Measurements from ENCODE around the gene FAM13C.
"Not testable (repeated sequence)": the region's sequence is repeated elsewhere in the genome, so short reads cannot be mapped to it uniquely, and the experiment has no call there.

The FAM13C gene

DNA sequence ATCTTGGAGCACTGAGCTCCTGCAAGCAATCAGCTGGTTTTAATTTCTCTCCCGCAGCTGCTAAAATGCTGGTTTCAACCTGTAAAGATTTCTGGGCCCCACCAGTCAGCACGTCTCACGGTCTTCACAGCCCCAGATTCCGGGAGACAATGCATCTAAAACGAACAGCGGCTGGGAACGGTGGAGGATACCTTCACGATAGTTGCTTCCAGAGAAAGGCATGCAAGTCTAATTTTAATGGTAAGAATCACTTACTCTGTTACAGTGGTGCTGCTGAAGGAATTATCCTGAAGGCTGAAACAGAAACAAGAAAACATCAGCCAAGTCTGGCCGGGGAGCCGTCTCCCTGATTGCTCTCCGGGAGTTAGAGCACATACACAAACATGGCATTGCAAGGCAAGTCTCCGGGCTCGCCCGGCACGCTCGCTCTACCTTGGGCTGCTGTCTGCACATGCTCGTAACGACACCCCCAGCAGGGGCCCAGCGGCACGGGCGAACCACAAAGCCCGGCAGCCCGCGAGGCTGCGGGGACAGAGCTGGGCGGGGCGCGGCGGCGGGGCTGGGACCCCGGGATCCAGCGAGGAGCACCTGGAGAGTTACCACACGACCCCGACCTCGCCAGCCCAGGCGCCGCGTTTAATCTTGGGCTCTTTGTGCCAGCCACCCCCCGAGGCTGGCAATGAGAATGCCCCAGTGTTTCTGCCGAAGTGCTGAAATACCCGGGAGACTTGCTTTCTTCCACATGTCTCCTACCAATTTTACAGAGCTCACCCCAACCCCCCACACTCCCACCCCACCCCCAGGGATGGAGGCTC is at the start of gene FAM13C:
TSS of gene FAM13C (minus strand) at position 406 of the 815 bp plus-strand sequence. CDS start at position 317, 89 bp downstream.
- Histone ChIP-seq H3K9ac (ENCODE audit: low read depth, low read length) (peak within 1 kb of the TSS; percentile 55), H3K4me1 (ENCODE audit: insufficient read depth, low read length) (no peaks in the 10 kb centered on the region), H3K36me3 (ENCODE audit: insufficient read depth, low read length) (no peaks in the 10 kb centered on the region), H3K9me3 (ENCODE audit: control insufficient read depth, insufficient read depth, low read length) (no peaks in the 10 kb centered on the region)

DNA sequence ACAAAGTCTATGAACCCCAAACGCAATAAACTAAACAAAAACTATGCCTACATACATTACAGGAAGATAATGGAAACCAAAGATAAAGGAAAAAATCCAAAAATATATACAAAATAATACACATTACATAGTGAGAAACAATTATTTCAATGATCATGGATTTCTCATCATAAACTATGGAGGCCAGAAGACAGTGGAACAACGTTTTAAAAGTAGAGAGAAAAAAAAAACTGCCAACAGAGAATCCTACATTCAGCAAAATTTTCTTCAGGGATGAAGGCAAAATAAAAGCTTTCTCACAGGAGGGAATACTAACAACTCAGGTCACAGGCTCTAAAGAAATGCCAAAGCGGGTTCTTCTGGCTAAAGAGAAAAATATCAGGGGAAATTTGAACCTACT is 42.9 kb upstream of the FAM13C start:
- Histone ChIP-seq H3K9me3 (ENCODE audit: control insufficient read depth, insufficient read depth, low read length) (no peaks in the 10 kb centered on the region), H3K9ac (ENCODE audit: low read depth, low read length) (no peak overlapping the region), H3K36me3 (ENCODE audit: insufficient read depth, low read length) (no peaks in the 10 kb centered on the region; the same call in 1 of the 2 replicates)

DNA sequence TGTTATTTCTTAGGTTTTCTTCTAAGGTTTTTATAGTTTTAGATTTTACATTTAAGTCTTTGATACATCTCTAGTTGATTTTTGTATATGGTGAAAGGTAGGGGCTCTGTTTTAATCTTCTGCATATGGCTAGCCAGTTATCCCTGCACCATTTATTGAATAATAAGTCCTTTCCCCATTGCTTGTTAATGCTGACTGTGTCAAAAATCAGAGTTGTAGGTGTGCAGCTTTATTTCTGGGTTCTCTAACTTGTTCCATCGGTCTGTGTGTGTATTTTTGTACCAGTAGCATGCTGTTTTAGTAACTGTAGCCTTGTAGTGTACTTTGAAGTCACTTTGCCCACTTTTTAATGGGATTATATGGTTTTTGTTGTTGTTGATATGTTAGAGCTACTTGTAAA is 37.9 kb upstream of the FAM13C start:
- H3K36me3 ChIP-seq (ENCODE audit: insufficient read depth, low read length) = no peaks in the 10 kb centered on the region; the same call in 1 of the 2 replicates
- H3K9ac ChIP-seq (ENCODE audit: low read depth, low read length) = no peak overlapping the region
- H3K4me1 ChIP-seq (ENCODE audit: insufficient read depth, low read length) = no peaks in the 10 kb centered on the region
- H3K9me3 ChIP-seq (ENCODE audit: control insufficient read depth, insufficient read depth, low read length) = no peaks in the 10 kb centered on the region

More for the DNA sequence above, 42.9 kb upstream of the FAM13C start:
- H3K4me1 ChIP-seq (ENCODE audit: insufficient read depth, low read length) = no peaks in the 10 kb centered on the region

DNA sequence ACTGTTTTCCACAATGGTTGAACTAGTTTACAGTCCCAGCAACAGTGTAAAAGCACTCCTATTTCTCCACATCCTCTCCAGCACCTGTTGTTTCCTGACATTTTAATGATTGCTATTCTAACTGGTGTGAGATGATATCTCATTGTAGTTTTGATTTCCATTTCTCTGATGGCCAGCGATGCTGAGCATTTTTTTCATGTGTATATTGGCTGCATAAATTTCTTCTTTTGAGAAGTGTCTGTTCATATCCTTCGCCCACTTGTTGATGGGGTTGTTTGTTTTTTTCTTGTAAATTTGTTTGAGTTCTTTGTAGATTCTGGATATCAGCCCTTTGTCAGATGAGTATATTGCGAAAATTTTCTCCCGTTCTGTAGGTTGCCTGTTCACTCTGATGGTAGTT is 37.0 kb upstream of the FAM13C start:
- not testable (repeated sequence) for H3K4me1 ChIP-seq (ENCODE audit: insufficient read depth, low read length); H3K9me3 ChIP-seq (ENCODE audit: control insufficient read depth, insufficient read depth, low read length); H3K36me3 ChIP-seq (ENCODE audit: insufficient read depth, low read length); H3K9ac ChIP-seq (ENCODE audit: low read depth, low read length)

DNA sequence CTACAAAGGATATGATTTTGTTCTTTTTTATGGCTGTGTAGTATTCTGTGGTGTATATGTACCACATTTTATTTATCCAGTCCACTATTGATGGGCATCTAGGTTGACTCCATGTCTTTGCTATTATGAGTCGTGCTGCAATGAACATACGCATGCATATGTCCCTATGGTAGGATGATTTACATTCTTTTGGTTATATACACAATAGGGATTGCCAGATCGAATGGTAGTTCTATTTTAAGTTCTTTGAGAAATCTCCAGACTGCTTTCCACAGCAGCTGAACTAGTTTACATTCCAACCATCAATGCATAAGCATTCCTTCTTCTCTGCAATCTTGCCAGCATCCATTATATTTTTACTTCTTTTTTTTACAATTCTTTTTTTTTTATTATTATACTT is 35.6 kb upstream of the FAM13C start:
- no peaks in the 10 kb centered on the region for H3K9me3 ChIP-seq (ENCODE audit: control insufficient read depth, insufficient read depth, low read length)
- peaks cover 4% of the 10 kb centered on the region; the same call in 1 of the 2 replicates for H3K4me1 ChIP-seq (ENCODE audit: insufficient read depth, low read length)
- H3K9ac ChIP-seq (ENCODE audit: low read depth, low read length) = no peak overlapping the region
- no peaks in the 10 kb centered on the region for H3K36me3 ChIP-seq (ENCODE audit: insufficient read depth, low read length)

DNA sequence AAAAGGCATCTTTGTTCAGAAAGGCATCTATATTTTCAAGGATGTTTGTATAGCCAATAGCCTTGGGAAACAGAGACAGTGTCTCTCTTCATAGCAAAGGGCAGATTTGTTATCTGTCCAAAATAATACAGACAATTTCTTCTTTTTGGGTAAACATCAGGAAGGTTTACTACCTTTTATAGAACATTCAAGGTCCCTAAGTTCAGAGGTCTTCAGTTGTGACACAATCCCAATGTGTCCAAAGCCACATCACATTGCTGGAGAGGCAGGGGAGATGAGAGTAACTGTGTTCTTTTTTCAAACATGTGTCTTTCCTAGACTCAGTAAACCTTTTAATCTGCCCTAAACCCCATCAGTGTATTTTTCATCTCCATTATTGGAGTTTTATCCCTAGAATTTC is 33.6 kb upstream of the FAM13C start:
- H3K36me3 ChIP-seq (ENCODE audit: insufficient read depth, low read length) = no peaks in the 10 kb centered on the region
- H3K9me3 ChIP-seq (ENCODE audit: control insufficient read depth, insufficient read depth, low read length) = no peaks in the 10 kb centered on the region
- peaks cover 4% of the 10 kb centered on the region; the same call in 1 of the 2 replicates for H3K4me1 ChIP-seq (ENCODE audit: insufficient read depth, low read length)
- no peak overlapping the region for H3K9ac ChIP-seq (ENCODE audit: low read depth, low read length)

DNA sequence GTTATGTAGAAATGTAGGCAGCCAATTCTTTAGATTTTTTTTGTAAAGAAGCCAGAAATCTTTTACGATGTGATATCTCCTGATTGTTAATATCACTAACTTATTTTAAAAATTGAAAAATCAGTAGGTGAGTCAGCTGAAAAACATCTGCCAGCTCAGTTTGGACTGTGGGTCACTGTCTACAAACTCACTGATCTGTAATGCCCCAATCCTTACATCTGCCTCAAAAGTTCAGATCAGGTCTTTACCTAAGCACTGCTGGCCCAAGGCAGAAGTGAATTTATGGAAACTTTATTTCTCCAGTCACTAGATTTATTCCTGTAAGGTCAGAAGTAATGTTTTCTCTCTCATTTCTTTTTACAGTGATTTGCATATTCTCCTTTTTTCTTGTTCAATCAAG is 31.0 kb upstream of the FAM13C start:
- Histone ChIP-seq H3K4me1 (ENCODE audit: insufficient read depth, low read length) (peaks cover 4% of the 10 kb centered on the region; the same call in 1 of the 2 replicates), H3K9ac (ENCODE audit: low read depth, low read length) (no peak overlapping the region), H3K9me3 (ENCODE audit: control insufficient read depth, insufficient read depth, low read length) (no peaks in the 10 kb centered on the region), H3K36me3 (ENCODE audit: insufficient read depth, low read length) (no peaks in the 10 kb centered on the region)

DNA sequence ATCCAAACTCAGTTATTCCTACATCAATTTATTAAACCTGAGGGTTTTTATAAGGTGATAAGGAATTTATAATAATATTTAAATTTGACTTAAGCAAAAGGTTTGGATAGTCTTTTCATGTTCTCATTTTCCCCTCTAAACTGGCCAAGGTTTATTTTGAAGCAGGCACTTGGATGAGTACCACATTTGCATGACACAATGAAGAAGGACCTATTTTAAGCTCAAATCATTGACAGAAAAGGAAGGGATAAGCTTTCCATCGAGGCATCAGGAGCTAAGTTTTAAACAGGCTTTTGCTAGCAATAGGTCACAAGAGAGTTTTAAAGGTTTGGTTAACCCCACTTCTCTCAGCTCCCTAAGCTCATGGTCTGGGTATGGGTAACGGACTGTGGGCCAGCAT is 28.7 kb upstream of the FAM13C start:
- no peak overlapping the region for H3K9ac ChIP-seq (ENCODE audit: low read depth, low read length)
- no peaks in the 10 kb centered on the region for H3K36me3 ChIP-seq (ENCODE audit: insufficient read depth, low read length)
- peaks cover 4% of the 10 kb centered on the region; the same call in 1 of the 2 replicates for H3K4me1 ChIP-seq (ENCODE audit: insufficient read depth, low read length)
- H3K9me3 ChIP-seq (ENCODE audit: control insufficient read depth, insufficient read depth, low read length) = no peaks in the 10 kb centered on the region

DNA sequence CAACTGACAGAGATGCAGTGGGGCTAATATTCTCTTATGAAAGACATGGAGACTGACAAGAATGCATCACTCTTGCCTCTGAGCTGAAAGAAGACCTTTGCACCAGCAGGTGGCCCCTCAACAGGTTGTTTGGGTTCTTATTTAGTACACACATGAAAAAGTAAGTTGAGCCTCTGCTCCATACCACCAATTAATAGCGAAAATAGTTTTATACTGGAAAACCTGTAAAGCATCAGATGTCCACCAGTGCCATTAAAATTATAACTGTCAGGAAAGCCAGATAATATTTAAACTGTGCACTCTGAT is 26.3 kb upstream of the FAM13C start:
- Histone ChIP-seq H3K36me3 (ENCODE audit: insufficient read depth, low read length) (no peaks in the 10 kb centered on the region), H3K4me1 (ENCODE audit: insufficient read depth, low read length) (peaks cover 3% of the 10 kb centered on the region; the same call in 1 of the 2 replicates), H3K9me3 (ENCODE audit: control insufficient read depth, insufficient read depth, low read length) (no peaks in the 10 kb centered on the region), H3K9ac (ENCODE audit: low read depth, low read length) (no peak overlapping the region)

DNA sequence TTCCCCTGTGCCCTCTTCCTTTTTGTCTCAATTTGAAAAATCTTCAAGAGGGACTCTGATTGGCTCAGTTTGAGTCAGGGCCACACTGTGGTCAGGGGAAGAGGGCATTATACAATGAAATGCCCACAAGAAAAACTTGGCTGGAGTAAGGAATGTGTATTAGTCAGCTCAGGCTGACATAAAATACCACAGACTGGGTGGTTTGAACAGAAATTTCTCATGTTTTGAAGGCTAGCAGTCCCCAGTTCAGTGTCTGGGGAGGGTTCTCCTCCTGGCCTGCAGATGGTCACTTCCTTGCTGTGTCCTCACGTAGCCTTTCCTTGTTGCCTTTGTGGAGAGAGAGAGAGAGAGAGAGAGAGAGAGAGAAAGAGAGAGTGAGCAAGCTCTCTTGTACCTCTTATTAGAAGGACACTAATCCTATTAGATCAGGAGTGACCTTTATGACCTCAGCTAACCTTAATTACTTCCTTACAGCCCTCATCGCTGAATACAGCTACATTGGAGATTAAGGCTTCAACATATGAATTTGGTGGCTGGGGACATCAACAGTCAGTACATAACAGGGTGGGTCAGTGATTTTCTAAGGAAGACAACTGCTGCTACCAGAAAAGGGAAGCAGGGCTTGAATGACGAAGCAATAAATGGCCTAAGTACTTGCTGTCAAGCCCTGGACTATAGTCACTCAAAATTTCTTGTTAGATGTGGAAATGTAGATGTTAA is 25.8 kb upstream of the FAM13C start:
- no peak overlapping the region for H3K9ac ChIP-seq (ENCODE audit: low read depth, low read length)

DNA sequence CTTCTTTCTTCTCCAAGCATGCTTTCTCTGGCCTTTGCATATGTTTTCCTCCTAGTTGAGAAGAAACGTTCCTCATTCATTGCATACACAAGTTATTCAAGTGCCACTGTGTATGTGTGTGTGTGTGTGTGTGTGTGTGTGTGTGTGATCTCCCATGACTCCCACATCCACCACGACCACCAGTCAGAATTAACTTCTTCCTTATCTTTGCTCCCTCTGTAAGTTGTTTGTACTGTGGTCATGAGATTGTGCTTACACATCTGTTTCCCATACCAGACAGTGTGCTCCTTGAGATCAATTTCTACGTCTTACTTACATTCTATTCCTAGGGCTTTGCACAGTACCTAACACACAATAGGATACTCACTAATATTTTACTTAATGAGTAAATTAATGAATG is 22.4 kb upstream of the FAM13C start:
- Histone ChIP-seq H3K4me1 (ENCODE audit: insufficient read depth, low read length) (no peaks in the 10 kb centered on the region), H3K9ac (ENCODE audit: low read depth, low read length) (no peak overlapping the region), H3K36me3 (ENCODE audit: insufficient read depth, low read length) (no peaks in the 10 kb centered on the region), H3K9me3 (ENCODE audit: control insufficient read depth, insufficient read depth, low read length) (no peaks in the 10 kb centered on the region)

More for the DNA sequence above, 25.8 kb upstream of the FAM13C start:
- no peaks in the 10 kb centered on the region for H3K36me3 ChIP-seq (ENCODE audit: insufficient read depth, low read length)
- no peaks in the 10 kb centered on the region for H3K9me3 ChIP-seq (ENCODE audit: control insufficient read depth, insufficient read depth, low read length)
- no peaks in the 10 kb centered on the region for H3K4me1 ChIP-seq (ENCODE audit: insufficient read depth, low read length)

DNA sequence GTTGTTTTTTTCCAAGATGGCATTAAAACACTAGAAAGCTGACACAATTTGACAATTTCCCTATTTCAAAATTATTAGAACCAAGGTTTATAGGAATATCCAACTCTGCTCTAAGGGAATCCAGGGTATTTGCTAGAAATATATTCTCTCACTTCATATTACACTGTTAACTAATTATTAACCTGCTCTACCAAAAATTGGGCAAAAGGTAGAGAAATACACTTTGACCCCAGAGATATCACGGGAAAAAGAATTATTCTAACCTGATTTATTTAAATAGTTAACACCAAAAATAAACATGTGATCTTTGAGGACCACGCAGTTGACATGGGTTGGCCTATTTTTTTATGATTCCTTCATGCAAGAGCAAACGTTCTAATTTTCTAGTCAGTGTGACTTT is 21.6 kb upstream of the FAM13C start:
- Histone ChIP-seq H3K9ac (ENCODE audit: low read depth, low read length) (no peak overlapping the region), H3K9me3 (ENCODE audit: control insufficient read depth, insufficient read depth, low read length) (no peaks in the 10 kb centered on the region), H3K4me1 (ENCODE audit: insufficient read depth, low read length) (no peaks in the 10 kb centered on the region), H3K36me3 (ENCODE audit: insufficient read depth, low read length) (no peaks in the 10 kb centered on the region)

DNA sequence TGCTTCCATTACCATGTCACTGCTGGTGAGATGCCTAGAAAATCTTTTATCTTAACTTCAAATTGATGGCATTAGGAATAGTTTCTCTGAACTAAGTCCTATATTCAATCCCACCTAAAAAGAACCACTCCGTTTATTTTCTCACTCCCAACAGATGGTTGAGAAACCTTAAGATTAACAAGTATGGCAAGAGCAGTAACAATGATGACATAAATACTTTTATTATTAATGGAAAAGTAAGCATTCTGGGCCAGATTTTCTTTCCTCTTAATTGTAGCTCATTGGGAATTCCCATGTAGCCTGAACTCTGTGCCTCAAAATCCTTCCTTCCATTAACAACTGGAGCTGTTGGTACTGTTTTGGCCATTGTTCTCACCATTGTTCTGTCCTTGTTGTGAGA is 21.1 kb upstream of the FAM13C start:
- H3K9me3 ChIP-seq (ENCODE audit: control insufficient read depth, insufficient read depth, low read length) = no peaks in the 10 kb centered on the region
- H3K4me1 ChIP-seq (ENCODE audit: insufficient read depth, low read length) = no peaks in the 10 kb centered on the region
- no peaks in the 10 kb centered on the region for H3K36me3 ChIP-seq (ENCODE audit: insufficient read depth, low read length)
- no peak overlapping the region for H3K9ac ChIP-seq (ENCODE audit: low read depth, low read length)

DNA sequence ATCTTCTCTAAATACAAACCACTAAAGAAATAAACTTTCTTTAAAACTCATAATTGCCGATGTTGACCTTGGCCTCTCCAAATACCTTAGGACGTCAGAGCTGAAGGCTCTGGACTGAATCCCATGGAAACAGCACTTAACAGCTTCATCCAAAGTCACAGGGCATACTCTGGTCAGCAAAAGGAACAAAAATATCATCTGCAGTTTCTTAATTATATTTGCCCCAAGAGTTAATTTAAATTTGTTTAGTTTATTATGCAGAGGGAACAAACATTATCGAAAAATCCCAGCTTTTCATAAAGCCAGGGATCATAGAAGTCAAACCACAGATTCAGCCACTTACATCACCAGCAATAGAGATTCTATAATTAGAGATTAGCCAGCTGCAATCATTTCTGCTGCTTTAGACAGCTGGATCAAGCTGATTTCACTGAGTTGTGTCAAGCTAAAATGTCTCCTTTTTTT is 20.5 kb upstream of the FAM13C start:
- Histone ChIP-seq H3K9ac (ENCODE audit: low read depth, low read length) (no peak overlapping the region), H3K9me3 (ENCODE audit: control insufficient read depth, insufficient read depth, low read length) (no peaks in the 10 kb centered on the region), H3K4me1 (ENCODE audit: insufficient read depth, low read length) (no peaks in the 10 kb centered on the region), H3K36me3 (ENCODE audit: insufficient read depth, low read length) (no peaks in the 10 kb centered on the region)

DNA sequence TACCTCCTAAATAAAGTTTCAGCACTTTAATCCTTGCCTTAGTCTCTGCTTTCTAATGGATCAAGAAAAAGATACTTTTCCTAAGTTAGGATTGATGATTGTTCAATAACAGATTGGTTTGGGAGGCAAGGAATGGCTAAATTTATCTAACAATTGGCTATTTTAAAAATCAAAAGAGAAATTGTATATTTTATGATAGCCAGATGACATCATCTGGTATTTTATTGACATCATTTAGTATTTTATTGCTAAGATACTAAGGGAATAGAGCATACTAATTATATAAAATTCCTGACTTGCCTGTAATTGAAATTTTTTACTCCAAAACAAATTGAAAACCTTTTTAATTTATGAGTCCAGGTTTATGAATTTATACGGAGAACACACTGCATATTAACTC is 19.3 kb upstream of the FAM13C start:
- Histone ChIP-seq H3K36me3 (ENCODE audit: insufficient read depth, low read length) (no peaks in the 10 kb centered on the region), H3K4me1 (ENCODE audit: insufficient read depth, low read length) (no peaks in the 10 kb centered on the region), H3K9me3 (ENCODE audit: control insufficient read depth, insufficient read depth, low read length) (no peaks in the 10 kb centered on the region)

More for the DNA sequence above, 19.3 kb upstream of the FAM13C start:
- no peak overlapping the region for H3K9ac ChIP-seq (ENCODE audit: low read depth, low read length)

All from ES-I3 (cell line).